KOPT-K1 (cell line): Measurements from ENCODE around the gene ZMIZ1.

Source experiments
- H3K27ac ChIP-seq: fragments of 200-600 bp; sonication (generic); 2 replicates; pipeline ENCODE4 v1.5.1; 2016; ENCODE audit warnings: antibody characterized with exemption, mild to moderate bottlenecking, low read depth, low read length; ENCODE audit not compliant: poor library complexity, severe bottlenecking
- H3K36me3 ChIP-seq: fragments of 200-600 bp; sonication (generic); 2 replicates; pipeline ENCODE4 v1.5.1; 2017; ENCODE audit warnings: antibody characterized with exemption, mild to moderate bottlenecking, low read length, moderate library complexity; ENCODE audit not compliant: insufficient read depth
- H3K9me3 ChIP-seq: fragments of 200-600 bp; sonication (generic); 2 replicates; pipeline ENCODE4 v1.5.1; 2017; ENCODE audit warnings: antibody characterized with exemption, low read length, mild to moderate bottlenecking; ENCODE audit not compliant: insufficient read depth, poor library complexity, severe bottlenecking

The ZMIZ1 gene

DNA sequence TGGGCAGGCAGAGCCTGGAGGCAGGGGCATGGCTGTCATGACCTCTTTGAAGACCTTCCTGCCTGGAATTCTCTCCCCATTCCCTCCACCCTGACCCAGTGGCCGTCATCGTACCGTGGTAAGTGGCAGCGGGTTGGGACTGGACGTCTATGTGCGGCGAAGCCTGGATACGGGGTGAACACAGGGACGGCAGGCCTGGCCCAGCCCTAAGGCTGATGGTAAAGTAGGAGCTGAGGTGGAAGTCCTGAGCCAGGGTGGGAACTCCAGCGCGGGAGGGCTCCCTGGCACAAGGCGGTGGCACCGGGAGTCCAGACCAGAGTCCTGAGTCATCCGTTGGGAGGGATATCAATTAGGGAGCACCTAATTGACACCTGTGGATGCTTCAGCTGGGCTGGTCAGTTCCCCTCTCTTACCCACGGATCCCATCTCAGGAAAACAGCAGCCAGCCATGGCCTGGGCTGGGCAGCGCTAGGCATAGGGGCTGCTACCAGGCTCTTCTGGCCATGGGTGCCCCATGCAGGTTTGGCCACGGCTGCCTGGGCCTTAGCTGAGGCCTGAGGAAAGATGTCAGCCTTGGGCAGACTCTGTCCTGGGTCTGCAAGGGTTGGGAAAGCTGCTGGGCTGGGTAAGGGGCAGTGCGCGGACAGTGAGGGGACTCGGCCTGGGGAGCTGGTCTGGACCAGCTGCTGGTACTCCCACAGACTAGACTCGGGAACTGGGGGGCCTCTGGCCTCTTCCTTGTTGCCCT is 281.8 kb downstream of the ZMIZ1 start:
- Histone ChIP-seq H3K27ac (no peak overlapping the region), H3K9me3 (no peaks in the 10 kb centered on the region), H3K36me3 (peaks cover 72% of the 10 kb centered on the region)

DNA sequence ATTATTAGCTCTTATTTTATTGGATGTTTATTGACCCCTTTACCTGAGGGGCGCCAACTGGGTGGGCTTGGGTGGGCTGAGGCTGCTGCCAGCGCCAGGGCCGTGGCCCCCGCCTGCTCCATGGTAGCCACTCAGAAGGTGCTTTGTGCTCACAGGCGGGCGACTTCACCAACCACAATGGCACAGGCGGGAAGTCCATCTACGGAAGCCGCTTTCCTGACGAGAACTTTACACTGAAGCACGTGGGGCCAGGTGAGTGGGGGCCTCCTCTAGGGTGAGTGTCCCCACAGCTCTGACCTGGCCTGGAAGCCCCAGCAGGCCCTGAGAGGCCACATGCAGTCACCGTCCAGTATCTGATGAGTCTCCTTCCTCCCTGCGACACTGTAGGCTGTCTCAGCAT is 282.6 kb downstream of the ZMIZ1 start:
- H3K27ac ChIP-seq = no peak overlapping the region
- no peaks in the 10 kb centered on the region for H3K9me3 ChIP-seq
- H3K36me3 ChIP-seq = peaks cover 80% of the 10 kb centered on the region

DNA sequence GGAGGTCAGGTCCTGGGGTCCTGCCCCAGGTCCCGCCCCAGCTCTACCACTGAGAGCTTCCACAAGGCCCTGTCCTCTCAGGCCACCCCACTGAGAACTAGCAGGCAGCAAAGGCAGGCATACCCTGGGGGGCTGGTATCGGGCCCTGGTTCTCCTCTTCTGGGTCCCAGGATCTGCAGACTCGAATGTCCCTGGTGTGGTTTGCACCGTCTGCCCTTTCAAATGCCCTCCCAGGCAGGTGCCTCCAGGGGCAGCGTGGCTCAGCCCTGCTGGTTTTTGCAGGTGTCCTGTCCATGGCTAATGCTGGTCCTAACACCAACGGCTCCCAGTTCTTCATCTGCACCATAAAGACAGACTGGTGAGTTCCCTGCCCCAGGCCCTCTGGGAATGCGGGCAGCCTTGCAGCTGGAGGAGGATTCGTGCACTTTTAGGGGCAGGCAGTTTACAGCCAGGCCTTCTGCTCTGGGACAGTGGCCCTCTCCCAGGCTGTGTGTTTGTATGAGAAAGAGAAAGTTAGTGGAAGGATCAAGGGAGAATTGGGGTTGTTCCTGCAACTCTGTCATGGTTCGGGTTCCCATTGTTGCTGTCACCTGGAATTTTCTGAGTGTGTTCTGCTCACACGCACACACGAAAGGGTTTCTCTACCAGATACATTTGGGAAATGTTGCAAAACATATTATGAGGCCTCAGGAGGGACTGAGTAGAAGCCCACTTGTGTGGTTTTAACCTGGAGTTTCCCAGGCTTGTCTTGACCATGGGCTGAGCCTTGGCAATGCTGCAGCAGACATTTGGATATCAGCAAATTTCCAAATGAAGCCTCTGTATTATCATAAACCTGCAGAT is 283.5 kb downstream of the ZMIZ1 start:
- no peak overlapping the region for H3K27ac ChIP-seq

DNA sequence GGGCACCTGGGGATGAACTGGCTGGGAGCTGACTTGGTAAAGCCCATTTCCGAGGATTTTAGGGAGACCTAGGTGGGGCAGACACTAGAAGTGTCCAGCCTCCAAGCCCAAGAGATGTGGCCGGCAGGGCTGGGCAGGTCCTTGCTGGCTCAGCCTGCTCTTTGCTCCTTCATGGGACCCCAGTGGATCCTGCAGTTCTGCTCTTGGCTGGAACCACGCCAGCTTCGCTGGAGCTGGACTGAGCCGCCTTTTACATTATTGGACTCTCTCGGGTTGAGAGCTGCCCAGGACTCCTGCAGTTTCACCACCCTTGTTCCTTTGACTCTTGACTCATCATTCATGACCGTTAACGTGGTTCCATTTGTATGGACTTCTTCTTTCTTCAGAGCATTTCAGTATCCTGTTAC is 284.2 kb downstream of the ZMIZ1 start:
- Histone ChIP-seq H3K9me3 (no peaks in the 10 kb centered on the region), H3K27ac (no peak overlapping the region), H3K36me3 (peaks cover 95% of the 10 kb centered on the region)

More for the DNA sequence above, 283.5 kb downstream of the ZMIZ1 start:
- Histone ChIP-seq H3K9me3 (no peaks in the 10 kb centered on the region), H3K36me3 (peaks cover 89% of the 10 kb centered on the region)

DNA sequence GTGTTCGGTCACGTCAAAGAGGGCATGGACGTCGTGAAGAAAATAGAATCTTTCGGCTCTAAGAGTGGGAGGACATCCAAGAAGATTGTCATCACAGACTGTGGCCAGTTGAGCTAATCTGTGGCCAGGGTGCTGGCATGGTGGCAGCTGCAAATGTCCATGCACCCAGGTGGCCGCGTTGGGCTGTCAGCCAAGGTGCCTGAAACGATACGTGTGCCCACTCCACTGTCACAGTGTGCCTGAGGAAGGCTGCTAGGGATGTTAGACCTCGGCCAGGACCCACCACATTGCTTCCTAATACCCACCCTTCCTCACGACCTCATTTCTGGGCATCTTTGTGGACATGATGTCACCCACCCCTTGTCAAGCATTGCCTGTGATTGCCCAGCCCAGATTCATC is 285.0 kb downstream of the ZMIZ1 start:
- H3K36me3 ChIP-seq = peaks cover 91% of the 10 kb centered on the region
- no peaks in the 10 kb centered on the region for H3K9me3 ChIP-seq
- no peak overlapping the region for H3K27ac ChIP-seq

DNA sequence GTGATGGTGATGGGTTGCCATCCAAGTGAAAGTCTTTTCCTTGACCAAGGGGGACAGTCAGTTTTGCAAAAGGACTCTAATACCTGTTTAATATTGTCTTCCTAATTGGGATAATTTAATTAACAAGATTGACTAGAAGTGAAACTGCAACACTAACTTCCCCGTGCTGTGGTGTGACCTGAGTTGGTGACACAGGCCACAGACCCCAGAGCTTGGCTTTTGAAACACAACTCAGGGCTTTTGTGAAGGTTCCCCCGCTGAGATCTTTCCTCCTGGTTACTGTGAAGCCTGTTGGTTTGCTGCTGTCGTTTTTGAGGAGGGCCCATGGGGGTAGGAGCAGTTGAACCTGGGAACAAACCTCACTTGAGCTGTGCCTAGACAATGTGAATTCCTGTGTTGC is 285.4 kb downstream of the ZMIZ1 start:
- no peak overlapping the region for H3K27ac ChIP-seq
- H3K36me3 ChIP-seq = peaks cover 87% of the 10 kb centered on the region
- no peaks in the 10 kb centered on the region for H3K9me3 ChIP-seq

DNA sequence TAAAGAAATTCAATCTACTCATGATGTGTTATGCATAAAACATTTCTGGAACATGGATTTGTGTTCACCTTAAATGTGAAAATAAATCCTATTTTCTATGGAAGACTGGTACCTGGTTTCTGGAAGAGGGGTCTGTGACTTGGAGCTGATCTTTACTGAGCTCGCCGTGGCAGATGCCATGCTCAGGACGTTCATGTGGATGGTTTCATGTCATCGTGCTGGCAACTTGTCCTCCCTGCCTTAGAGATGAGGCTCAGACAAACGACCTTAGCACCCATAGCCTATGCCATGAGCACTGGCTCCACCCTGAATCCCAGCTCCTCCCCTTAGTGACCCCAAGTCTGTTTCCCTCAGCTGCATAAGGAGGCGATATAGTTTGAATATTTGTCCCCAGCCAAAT is 285.8 kb downstream of the ZMIZ1 start:
- H3K27ac ChIP-seq = no peak overlapping the region
- no peaks in the 10 kb centered on the region for H3K9me3 ChIP-seq
- peaks cover 82% of the 10 kb centered on the region for H3K36me3 ChIP-seq

DNA sequence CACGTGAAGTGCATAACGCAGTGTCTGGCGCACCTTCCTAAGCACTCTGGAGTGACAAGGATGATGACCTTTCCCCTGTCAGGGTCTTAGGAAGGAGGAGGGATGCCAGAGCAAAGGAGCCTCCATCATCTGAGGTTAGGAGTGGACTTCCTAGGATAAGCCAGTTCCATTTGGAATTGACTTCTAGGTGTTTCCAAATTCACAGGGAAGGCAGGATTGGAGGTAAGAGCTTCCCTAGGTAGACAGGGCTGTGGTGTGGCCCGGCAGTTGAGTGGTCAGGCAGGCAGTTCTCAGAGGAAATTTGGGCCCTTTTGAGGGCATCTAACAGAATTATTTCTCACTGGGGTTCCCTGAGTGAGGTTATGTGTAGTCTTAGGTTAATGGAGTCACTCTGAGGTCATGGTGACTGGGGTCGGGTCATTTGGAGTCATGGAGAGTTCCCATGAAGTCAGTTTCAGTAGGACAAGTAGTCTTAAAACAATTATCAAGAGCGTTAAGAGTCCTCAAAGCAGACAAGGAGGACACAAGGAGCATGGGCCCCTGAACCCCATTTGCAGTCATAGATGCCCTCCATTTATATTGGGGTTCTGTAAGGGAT is 286.8 kb downstream of the ZMIZ1 start:
- Histone ChIP-seq H3K36me3 (peaks cover 73% of the 10 kb centered on the region), H3K9me3 (no peaks in the 10 kb centered on the region), H3K27ac (no peak overlapping the region)

DNA sequence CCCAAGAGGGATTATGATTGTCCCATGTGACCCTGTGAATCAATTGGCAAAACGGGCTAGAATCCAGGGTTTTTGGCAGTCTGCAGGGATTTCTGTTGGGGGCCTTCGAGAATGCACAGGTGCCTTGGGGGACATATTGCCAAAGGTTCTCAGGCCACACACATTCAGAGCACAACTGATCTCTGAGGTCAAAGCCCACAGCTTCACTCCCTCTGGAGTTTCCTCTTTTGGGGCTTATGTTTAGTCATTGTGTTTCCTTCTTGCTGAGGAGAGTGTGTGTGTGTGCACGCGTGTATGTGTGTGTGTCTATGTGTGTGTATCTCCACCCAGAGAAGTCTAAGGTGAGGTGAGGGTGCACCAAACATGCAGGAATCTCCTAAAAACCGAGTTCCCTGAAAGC is 287.3 kb downstream of the ZMIZ1 start:
- no peak overlapping the region for H3K27ac ChIP-seq
- H3K36me3 ChIP-seq = peaks cover 67% of the 10 kb centered on the region
- no peaks in the 10 kb centered on the region for H3K9me3 ChIP-seq

DNA sequence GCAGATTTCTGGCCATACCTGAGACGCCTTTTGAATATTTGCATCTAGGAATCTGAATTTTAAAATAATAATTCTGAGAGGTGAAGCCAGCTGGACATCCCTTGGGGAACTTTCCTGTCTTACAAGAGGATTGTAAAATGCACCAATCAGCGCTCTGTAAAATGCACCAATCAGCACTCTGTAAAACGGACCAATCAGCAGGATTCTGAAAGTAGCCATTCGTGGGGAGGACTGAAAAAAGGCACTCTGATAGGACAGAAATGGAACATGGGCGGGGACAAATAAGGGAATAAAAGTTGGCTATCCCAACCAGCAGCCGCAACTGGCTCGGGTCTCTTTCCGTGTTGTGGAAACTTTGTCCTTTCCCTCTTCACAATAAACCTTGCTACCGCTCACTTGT is 288.4 kb downstream of the ZMIZ1 start:
- Histone ChIP-seq H3K27ac (no peak overlapping the region), H3K36me3 (peaks cover 56% of the 10 kb centered on the region), H3K9me3 (no peaks in the 10 kb centered on the region)

DNA sequence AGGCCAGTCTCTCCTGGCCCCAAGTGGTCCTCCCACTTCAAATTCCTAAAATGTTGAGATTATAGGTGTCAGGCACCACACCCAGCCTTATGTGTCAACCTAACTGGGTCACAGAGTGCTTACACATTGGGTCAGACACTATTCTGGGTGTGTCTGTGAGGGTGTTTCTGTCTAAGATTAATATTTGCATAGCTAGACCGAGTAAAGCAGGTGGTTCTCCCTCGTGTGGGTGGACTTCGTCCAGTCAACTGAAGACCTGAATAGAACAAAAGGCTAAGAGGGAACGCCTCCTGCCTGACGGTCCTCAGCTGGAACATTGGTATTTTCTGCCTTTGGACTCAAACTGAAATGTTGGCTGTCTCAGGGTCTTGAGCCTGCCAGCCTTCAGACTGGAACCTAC is 290.0 kb downstream of the ZMIZ1 start:
- Histone ChIP-seq H3K36me3 (peaks cover 40% of the 10 kb centered on the region), H3K9me3 (no peaks in the 10 kb centered on the region), H3K27ac (no peak overlapping the region)

DNA sequence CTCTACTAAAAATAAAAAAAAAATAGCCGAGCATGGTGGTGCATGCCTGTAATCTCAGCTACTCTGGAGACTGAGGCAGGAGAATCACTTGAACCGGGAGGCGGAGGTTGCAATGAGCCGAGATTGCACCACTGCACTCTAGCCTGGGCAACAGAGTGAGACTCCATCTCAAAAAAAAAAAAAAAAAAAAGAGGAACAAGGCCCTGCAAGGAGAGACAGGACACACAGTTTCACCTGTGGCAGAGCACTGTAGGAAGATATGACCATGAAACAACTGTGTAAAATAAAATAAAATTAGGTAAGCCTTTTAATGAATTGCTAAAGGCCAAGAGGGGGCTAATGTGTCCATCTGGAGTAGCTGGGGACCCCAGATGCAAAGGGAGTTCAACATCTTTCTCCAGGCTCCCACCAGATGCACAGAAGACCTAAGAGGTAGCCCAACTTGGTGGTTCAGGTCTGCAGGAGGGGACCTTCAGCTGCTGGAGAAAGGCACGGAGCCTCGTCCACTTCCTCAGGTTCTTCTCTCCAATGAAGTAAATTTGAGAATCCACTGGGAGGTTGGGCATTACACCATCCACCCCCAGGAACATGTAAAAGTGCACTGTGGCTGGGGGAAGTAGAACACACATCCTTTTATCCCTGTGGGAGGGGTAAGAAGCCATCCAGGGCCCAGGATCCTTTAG is 291.2 kb downstream of the ZMIZ1 start:
- Histone ChIP-seq H3K27ac (no peak overlapping the region), H3K36me3 (peaks cover 29% of the 10 kb centered on the region), H3K9me3 (no peaks in the 10 kb centered on the region)

DNA sequence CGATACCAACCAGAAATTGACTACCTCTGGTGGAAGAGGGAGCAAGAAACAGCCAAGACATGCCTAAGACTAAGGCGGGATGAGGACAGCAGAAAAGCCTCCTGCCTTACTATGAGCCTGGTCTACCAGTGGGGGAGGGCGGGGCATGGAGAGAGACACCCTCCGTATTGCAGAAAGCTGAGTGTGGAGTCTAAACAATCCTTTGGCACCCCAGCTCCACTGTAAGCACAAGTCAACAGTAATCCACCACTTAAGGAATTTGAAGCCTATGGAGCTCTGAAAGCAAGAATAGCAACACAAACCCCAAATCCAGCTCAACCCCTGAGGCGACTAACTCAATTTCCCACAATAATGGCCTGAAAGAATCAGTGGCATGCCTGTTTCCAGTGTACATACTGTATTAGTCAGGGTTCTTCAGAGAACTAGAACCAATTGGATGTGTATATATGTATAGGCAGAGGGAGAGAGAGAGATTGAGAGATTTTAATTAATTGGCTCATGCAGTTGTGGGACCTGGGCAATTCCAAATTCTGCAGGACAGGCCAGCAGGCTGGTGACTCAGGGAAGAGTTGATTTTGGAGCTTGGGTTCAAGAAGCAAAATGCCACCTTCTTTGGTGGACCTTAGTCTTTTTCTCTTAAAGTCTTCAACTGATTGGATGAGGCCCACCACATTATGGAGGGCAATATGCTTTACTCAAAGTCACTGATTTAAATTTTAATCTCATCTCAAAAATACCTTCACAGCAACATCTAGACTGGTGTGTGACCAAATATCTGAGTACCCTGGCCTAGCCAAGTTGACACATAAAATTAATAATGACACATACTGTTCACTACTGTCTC is 292.0 kb downstream of the ZMIZ1 start:
- Histone ChIP-seq H3K27ac (no peak overlapping the region), H3K9me3 (no peaks in the 10 kb centered on the region), H3K36me3 (peaks cover 21% of the 10 kb centered on the region)

DNA sequence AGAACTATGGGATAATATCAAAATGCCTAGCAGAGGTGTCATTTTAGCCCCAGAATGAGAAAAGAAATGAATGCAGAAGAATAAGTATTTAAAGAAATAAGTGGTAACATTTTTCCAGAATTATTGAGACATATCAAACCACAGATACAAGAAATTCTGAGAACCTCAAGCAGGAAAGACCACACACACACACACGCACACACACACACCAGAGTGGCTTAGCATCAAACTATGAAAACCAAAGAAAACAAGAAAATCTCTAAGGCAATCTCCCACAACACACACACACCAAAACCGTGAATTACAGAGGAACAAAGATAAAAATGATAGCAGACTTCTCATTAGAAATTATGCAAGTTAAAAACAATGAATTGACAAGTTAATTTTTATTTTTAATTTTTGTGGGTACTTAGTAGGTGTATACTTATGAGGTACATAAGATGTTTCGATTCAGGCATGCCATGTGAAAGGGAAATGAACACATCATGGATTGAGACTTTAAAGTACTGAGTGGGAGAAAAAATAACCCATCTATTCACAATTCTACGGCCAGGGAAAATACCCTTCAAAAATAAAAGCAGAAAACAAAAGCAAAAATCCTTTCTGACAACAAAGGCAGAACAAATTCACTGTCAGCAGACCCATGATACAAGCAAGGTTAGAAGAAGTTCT is 293.1 kb downstream of the ZMIZ1 start:
- no peak overlapping the region for H3K27ac ChIP-seq
- H3K9me3 ChIP-seq = no peaks in the 10 kb centered on the region
- peaks cover 10% of the 10 kb centered on the region for H3K36me3 ChIP-seq
